ENCODE measurements around the gene TMEM185A.
"Not testable (repeated sequence)": the region's sequence is repeated elsewhere in the genome, so short reads cannot be mapped to it uniquely, and the experiment has no call there.

Gene TMEM185A

DNA sequence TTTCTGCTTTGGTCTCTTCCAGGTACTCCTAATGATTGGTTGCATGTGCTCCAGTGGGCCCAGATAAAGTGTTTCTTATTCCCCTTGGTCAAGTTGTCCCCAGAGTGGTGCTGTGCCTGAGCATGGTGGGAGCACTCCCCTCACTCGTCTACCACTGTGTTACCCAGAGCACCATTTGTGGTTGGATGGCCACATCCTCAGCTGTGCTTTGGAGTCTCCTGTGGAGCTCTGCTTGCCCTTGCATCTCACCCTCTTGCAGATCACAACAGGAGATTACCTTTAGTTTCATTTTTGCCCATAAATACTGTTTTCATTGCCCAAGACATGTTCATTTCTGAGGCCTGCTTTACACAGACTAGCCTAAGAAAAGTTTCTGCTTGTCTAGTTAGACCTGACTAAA, 81.1 kb downstream of the TMEM185A start:
- not testable (repeated sequence) for DNase-seq

DNA sequence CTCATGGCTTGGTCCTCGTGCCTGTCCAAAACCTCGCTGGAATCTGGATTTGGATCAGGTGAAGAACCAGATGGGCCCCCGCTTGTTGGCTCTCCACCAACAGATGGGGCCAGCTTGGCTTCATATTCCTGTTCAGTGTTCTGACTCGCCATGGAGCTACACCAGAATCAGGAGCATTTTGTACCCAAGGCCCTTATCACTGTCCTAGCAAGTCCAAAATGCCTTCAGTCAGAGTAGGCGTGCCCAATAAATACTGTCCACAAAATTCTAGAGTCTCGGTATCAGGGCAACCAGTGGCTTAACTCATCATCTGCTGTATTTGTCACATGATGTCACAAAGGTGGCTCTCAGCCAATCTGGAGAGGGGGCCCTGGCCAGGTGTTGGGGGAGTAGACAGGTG, 81.9 kb downstream of the TMEM185A start, which contains the start of gene HSFX3:
HSFX3 (minus strand) TSS at position 224 of the 400 bp plus-strand sequence; CDS start at position 152, 72 bp downstream.
- not testable (repeated sequence) for DNase-seq

DNA sequence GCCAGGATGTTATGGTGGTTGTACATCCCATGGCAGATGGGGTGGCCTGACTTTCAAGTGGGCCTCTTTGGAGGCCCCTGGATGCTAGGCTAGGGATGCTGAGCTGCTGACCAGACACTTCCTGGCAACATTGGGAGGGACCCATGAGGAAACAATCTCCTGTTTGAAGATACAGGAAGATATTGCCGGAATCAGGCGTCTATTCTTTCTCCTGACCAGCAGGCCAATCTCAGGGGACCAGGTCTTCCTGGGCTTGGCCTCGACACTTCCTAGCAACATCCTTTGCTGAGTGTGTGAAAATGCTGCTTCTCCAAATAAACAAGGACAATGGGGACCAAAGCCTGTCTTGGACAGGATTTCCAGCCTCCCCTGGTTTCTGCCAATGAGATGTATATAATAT, 83.8 kb downstream of the TMEM185A start:
- DNase-seq = not testable (repeated sequence)

DNA sequence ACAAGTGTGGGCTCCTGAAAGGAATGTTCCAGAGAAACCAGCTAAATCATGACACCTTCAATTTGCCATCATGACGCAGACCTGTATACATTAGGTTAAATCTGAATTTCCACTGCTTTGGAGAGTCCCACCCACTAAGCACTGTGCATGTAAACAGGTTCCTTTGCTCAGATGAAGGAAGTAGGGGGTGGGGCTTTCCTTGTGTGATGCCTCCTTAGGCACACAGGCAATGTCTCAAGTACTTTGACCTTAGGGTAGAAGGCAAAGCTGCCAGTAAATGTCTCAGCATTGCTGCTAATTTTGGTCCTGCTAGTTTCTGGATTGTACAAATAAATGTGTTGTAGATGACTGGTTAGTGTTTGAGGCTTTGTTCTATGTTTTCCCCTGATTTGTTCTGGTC, 84.6 kb downstream of the TMEM185A start:
- not testable (repeated sequence) for DNase-seq

All from SHP77 treated with DMSO at 0.1 percent for 48 hours (cell line).